ENCODE data around the gene PCDHA4. TPM values are rescaled to one million over a fixed set of nuclear protein-coding genes. Genes with fewer than 3 reads are reported as not detected.
"Not testable (repeated sequence)": the region's sequence is repeated elsewhere in the genome, so short reads cannot be mapped to it uniquely, and the experiment has no call there.

PCDHA4 gene
- total RNA-seq, 1 experiment from 2014 or later: 1.5 TPM

DNA sequence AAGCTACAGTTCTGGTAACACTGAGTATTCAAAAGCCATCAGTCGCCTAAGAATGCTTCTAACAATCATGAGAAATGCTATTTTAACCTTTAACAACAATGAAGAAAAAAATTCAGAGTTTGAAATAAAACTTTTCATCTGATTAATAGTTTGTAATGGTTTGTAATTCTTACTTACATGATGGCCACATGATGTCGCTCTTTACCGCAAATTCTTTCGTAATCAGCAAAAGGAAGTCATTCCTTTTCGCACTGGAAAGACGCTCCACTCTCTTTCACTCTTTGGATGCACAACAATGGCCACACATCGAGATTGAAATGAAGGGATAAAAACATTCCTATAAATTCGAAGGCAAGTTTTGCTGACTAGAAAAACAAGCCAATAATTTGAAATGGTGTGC is 27.1 kb downstream of the PCDHA4 start, which contains the start of gene PCDHA7:
PCDHA7 (plus strand) TSS at position 277 of the 400 bp plus-strand sequence; CDS start at position 392, 115 bp downstream.
- ChIA-PET POLR2A (ENCODE audit: unreplicated experiment) (no interaction called here), CTCF (no interaction called here)
- H3K9me3 ChIP-seq (ENCODE audit: low read length): no peaks in the 10 kb centered on the region
- no TSS peak for BruUV-seq (replicated peaks)
- H3K27ac ChIP-seq (ENCODE audit: low read length): no peak within 1 kb of the TSS
- H3K4me1 ChIP-seq (ENCODE audit: insufficient read depth, low read length): no peaks in the 10 kb centered on the region
- no peaks in the 10 kb centered on the region for H4K20me1 ChIP-seq (ENCODE audit: low read length)
- H3F3A ChIP-seq (ENCODE audit: low read length, unreplicated experiment): no peaks in the 10 kb centered on the region
- H3K9me2 ChIP-seq (replicated peaks; ENCODE audit: low read length): no peaks in the 10 kb centered on the region
- DNase-seq (no peak), ATAC-seq (no peak)
- H3K4me3 ChIP-seq (ENCODE audit: low read length): no peak within 1 kb of the TSS
- no peak within 1 kb of the TSS for H3K4me2 ChIP-seq (ENCODE audit: low read length)
- intact Hi-C loops (cut with micrococcal nuclease): no loop called here
- no peak within 1 kb of the TSS for H3K9ac ChIP-seq (ENCODE audit: low read length)
- H3K79me2 ChIP-seq (ENCODE audit: low read length): no peaks in the 10 kb centered on the region
- no peak within 1 kb of the TSS for H2AFZ ChIP-seq (ENCODE audit: low read length)
- H3K36me3 ChIP-seq (ENCODE audit: low read depth, low read length): no peaks in the 10 kb centered on the region
- no peaks in the 10 kb centered on the region for H3K27me3 ChIP-seq (ENCODE audit: low read length)
- TF ChIP-seq EZH2phosphoT487 (IDR thresholded peaks at IDR 0.05; ENCODE audit: borderline replicate concordance, low read length): no peak
- no peak for TF ChIP-seq EZH2 (IDR thresholded peaks at IDR 0.05; ENCODE audit: low read length, unreplicated experiment)
- no peak for TF ChIP-seq CTCF (conservative IDR thresholded peaks at IDR 0.05; ENCODE audit: low read depth, low read length)

- POLR2A ChIA-PET (ENCODE audit: unreplicated experiment); intact Hi-C loops (cut with micrococcal nuclease); H3K9ac ChIP-seq (ENCODE audit: low read length): not testable (repeated sequence)
Measured at GRCh38 chr5:140834439-140835008, 27.7 kb downstream of the PCDHA4 start.

GRCh38 chr5:140835622-140836510 is 29.0 kb downstream of the PCDHA4 start:
- Histone ChIP-seq H3K9me3 (ENCODE audit: low read length) (no peaks in the 10 kb centered on the region), H3K4me1 (ENCODE audit: insufficient read depth, low read length) (no peaks in the 10 kb centered on the region), H3K4me3 (ENCODE audit: low read length) (no peak overlapping the region), H3K4me2 (ENCODE audit: low read length) (no peak overlapping the region), H3F3A (ENCODE audit: low read length, unreplicated experiment) (no peaks in the 10 kb centered on the region), H3K36me3 (ENCODE audit: low read depth, low read length) (no peaks in the 10 kb centered on the region), H2AFZ (ENCODE audit: low read length) (no peak overlapping the region), H3K9ac (ENCODE audit: low read length) (no peak overlapping the region), H3K9me2 (replicated peaks; ENCODE audit: low read length) (no peaks in the 10 kb centered on the region), H3K79me2 (ENCODE audit: low read length) (no peaks in the 10 kb centered on the region), H3K27me3 (ENCODE audit: low read length) (no peaks in the 10 kb centered on the region), H3K27ac (ENCODE audit: low read length) (no peak overlapping the region), H4K20me1 (ENCODE audit: low read length) (no peaks in the 10 kb centered on the region)
- DNase-seq (no peak), ATAC-seq (no peak)
- ChIA-PET POLR2A (ENCODE audit: unreplicated experiment) (no interaction called here), CTCF (no interaction called here)
- intact Hi-C loops (cut with micrococcal nuclease): no loop called here
- TF ChIP-seq EZH2phosphoT487 (IDR thresholded peaks at IDR 0.05; ENCODE audit: borderline replicate concordance, low read length): no peak
- no TSS peak for BruUV-seq (replicated peaks)

More at GRCh38 chr5:140834439-140835008, 27.7 kb downstream of the PCDHA4 start:
- H3K79me2 ChIP-seq (ENCODE audit: low read length); H3K9me2 ChIP-seq (replicated peaks; ENCODE audit: low read length); ATAC-seq; H3K27me3 ChIP-seq (ENCODE audit: low read length); H3K27ac ChIP-seq (ENCODE audit: low read length); H3K36me3 ChIP-seq (ENCODE audit: low read depth, low read length); CTCF ChIA-PET; H3K4me1 ChIP-seq (ENCODE audit: insufficient read depth, low read length); H3F3A ChIP-seq (ENCODE audit: low read length, unreplicated experiment); DNase-seq; H3K4me2 ChIP-seq (ENCODE audit: low read length); H4K20me1 ChIP-seq (ENCODE audit: low read length); H2AFZ ChIP-seq (ENCODE audit: low read length); H3K9me3 ChIP-seq (ENCODE audit: low read length); H3K4me3 ChIP-seq (ENCODE audit: low read length); BruUV-seq (replicated peaks): not testable (repeated sequence)

All from PC-3 (cell line).